ENCODE results near the gene BOLA2B. TPM values are rescaled to one million over a fixed set of nuclear protein-coding genes. Genes with fewer than 3 reads are reported as not detected.
"Not testable (repeated sequence)": the region's sequence is repeated elsewhere in the genome, so short reads cannot be mapped to it uniquely, and the experiment has no call there.

BOLA2B gene
- polyA plus RNA-seq (ENCODE audit: insufficient read length in 4 of 4) = 10 to 100 TPM; 19.2 to 34.5 (median 23.0) TPM

DNA sequence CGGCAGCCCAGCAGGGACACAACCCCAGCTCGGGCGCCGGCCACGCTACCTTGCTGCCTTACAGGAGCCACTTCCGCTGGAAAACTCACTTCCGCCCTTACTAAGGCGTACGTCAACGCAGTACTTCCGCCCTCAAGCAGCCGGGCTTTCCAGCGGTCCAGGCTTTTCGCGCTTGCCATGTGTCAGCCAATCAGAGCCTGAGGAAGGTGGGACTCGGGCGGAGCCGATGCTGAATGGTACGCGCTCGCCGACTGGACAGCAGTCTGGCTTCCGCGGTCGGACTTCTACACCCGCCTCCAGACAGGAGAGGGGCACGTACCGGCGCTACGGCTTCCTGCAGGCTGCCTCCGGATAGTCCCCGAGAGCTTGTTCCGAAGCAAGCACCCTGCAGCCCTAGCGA, at the start of gene BOLA2B, which contains the start of gene SLX1A:
TSS of gene BOLA2B (minus strand) at position 52 of the 400 bp plus-strand sequence. CDS start 71 bp downstream, outside the sequence.
TSS of gene SLX1A (plus strand) at position 261 of the 400 bp plus-strand sequence. CDS start 210 bp downstream, outside the sequence.
- DNase-seq (ENCODE audit: low read depth in 4 of 4, low spot score in 3 of 4) = not testable (repeated sequence)

GRCh38 chr16:30217082-30217481, 23.6 kb upstream of the BOLA2B start:
- not testable (repeated sequence) for DNase-seq (ENCODE audit: low read depth in 4 of 4, low spot score in 3 of 4)

DNA sequence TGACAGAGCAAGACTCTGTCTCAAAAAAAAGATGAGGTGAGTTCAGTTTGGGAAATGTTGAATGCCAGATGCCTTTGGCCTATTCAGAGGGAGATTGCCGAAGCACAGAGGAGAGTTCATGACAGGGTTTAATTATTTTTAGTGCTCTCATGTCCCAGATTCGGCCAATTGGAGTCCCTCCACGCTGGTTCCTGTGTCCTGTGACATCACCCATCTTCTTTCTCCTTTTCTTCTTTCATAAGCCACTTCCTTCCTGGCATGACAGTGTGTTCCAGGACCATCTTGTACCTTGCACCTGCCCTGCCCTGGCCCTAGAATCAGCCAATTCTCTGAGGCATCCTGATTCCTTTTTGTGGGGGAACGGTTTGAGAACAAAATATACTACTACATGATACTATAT, 17.9 kb upstream of the BOLA2B start:
- DNase-seq (ENCODE audit: low read depth in 4 of 4, low spot score in 3 of 4) = not testable (repeated sequence)

- DNase-seq (ENCODE audit: low read depth in 4 of 4, low spot score in 3 of 4) = not testable (repeated sequence)
Measured at GRCh38 chr16:30209032-30209431, 15.6 kb upstream of the BOLA2B start.

- not testable (repeated sequence) for DNase-seq (ENCODE audit: low read depth in 4 of 4, low spot score in 3 of 4)
Measured at GRCh38 chr16:30207063-30207704, 13.7 kb upstream of the BOLA2B start.

GRCh38 chr16:30206252-30206651, 12.8 kb upstream of the BOLA2B start:
- DNase-seq (ENCODE audit: low read depth in 4 of 4, low spot score in 3 of 4) = not testable (repeated sequence)

DNA sequence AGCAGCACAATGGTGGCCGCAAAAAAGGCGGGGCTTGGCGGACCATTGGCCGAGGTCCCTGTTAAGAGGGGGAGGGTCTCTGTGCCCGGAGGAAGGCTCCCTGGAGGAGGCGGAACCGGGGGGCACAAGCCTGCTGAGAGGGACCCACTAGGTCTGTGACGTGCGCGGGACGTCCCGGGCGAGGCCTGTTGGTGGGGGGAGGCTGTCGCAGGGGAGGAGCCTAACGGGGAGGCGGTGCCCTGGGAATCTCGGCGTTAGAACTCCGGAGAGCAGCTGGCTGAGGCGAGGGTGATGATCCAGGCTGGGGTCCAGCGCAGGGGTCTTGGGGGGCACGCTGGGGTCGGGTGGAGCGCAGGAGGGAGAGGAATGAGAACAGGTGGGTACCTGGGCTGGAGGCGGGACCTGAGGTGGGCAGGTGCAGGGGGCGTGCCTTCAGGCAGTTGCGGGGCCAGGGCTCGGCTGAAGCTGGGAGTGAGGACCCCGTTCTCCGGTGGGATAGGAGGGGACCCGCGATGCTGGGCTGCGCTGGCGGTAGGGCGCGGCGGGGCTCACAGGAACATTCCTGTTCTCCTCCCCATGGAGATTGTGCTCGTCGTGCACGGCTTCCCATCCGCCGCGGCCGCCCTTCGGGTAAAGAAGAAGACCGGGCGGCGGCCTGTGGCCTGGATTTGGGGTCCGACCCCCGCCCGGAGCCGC, 12.2 kb upstream of the BOLA2B start:
- not testable (repeated sequence) for DNase-seq (ENCODE audit: low read depth in 4 of 4, low spot score in 3 of 4)

GRCh38 chr16:30199608-30200343, 6.3 kb upstream of the BOLA2B start:
- DNase-seq (ENCODE audit: low read depth in 4 of 4, low spot score in 3 of 4) = not testable (repeated sequence)

- not testable (repeated sequence) for DNase-seq (ENCODE audit: low read depth in 4 of 4, low spot score in 3 of 4)
Measured at GRCh38 chr16:30199049-30199448, 5.6 kb upstream of the BOLA2B start, which contains the start of gene SULT1A3. TSS of gene SULT1A3 (plus strand) at chr16:30199255. CDS start at chr16:30200729, 1,474 bp downstream.

GRCh38 chr16:30197001-30197400, 3.5 kb upstream of the BOLA2B start:
- DNase-seq (ENCODE audit: low read depth in 4 of 4, low spot score in 3 of 4) = not testable (repeated sequence)

GRCh38 chr16:30194172-30194925, 883 bp upstream of the BOLA2B start:
- DNase-seq (ENCODE audit: low read depth in 4 of 4, low spot score in 3 of 4) = not testable (repeated sequence)

DNA sequence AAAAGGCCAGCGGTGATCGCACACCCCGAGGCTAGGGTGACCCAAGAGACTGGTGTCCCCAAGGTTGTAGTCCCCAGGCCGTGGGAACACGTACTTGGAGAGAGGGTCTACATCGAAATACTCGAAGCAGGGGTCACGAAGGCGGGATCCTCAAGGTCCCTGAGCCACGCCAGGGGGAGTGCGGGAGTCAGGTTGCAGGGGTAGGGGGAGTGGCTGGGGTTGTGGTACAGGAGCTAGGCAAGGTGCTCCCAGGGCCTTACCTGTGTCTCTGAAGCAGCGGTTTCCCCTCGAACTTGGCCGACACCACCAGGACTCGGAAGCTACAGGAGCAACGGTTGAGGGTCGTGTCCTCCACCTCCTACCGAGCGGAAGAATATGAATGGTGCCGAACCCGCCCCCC, 368 bp downstream of the BOLA2B start:
- not testable (repeated sequence) for DNase-seq (ENCODE audit: low read depth in 4 of 4, low spot score in 3 of 4)

DNA sequence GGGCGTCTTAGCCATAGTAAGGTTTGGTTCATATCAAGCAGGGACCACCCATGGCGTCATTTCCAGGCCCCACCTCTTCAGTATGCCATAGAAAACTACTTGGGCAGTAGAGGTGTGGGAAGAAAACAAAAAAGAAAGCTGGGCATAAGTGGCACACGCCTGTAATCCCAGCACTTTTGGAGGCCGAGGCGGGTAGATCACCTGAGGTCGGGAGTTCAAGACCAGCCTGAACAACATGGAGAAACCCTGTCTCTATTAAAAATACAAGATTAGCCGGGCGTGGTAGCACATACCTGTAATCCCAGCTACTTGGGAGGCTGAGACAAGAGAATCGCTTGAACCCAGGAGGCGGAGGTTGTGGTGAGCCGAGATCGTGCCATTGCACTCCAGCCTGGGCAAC, 2.3 kb downstream of the BOLA2B start:
- not testable (repeated sequence) for DNase-seq (ENCODE audit: low read depth in 4 of 4, low spot score in 3 of 4)

DNA sequence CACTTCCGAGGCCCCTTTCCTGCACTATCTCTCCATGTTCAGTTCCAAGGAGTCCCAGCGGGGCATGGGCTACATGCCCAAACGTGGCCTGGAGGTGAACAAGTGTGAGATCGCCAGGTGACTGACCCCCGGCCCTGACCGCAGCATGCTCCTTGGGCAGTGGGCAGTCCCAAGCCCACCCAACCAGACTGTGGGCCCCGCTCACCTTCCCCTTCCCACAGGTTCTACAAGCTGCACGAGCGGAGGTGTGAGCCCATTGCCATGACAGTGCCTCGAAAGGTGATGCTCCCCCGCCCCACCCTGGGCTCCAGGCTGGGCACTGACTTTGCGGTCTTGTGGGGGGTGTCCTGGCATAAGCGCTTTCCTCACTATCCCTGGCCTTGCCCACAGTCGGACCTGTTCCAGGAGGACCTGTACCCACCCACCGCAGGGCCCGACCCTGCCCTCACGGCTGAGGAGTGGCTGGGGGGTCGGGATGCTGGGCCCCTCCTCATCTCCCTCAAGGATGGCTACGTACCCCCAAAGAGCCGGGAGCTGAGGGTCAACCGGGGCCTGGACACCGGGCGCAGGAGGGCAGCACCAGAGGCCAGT, 5.4 kb downstream of the BOLA2B start:
- DNase-seq (ENCODE audit: low read depth in 4 of 4, low spot score in 3 of 4) = no peak

GRCh38 chr16:30187556-30187865, 6.0 kb downstream of the BOLA2B start:
- DNase-seq (ENCODE audit: low read depth in 4 of 4, low spot score in 3 of 4) = no peak

DNA sequence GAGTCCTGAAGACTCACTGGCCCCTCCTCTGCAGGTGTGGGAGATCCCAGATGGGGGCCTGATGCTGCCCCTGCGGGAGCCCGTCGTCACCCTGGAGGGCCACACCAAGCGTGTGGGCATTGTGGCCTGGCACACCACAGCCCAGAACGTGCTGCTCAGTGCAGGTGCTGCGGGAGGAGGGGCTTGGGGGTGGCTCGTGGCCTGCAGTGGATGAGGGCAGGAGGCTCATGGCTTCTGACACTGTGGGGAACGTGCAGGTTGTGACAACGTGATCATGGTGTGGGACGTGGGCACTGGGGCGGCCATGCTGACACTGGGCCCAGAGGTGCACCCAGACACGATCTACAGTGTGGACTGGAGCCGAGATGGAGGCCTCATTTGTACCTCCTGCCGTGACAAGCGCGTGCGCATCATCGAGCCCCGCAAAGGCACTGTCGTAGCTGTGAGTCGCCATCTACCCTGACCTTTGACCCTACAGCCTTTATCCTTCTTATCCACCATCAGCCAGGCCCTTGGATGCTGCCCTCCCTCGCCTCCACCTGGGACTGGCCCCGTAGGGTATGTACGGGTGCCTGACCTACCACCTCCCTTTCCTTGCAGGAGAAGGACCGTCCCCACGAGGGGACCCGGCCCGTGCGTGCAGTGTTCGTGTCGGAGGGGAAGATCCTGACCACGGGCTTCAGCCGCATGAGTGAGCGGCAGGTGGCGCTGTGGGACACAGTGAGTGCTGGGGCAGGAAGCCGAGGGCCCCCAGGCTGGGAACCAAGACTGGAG, 6.5 kb downstream of the BOLA2B start:
- no peak for DNase-seq (ENCODE audit: low read depth in 4 of 4, low spot score in 3 of 4)

DNA sequence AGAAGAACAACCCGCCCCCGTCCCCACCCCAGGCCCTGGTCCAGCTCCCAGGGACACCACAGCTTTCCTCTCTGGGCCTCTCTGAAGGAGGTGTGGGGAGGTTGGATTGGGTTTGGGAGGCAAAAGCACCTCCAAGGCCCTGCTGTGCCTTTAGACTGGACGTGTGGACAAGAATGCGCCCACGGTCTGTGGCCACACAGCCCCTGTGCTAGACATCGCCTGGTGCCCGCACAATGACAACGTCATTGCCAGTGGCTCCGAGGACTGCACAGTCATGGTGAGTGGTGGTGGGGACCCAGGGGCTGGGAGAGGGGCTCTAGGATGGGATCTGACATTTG, 7.1 kb downstream of the BOLA2B start:
- DNase-seq (ENCODE audit: low read depth in 4 of 4, low spot score in 3 of 4) = no peak

GRCh38 chr16:30185683-30186421, 7.6 kb downstream of the BOLA2B start:
- DNase-seq (ENCODE audit: low read depth in 4 of 4, low spot score in 3 of 4) = no peak

All from right renal pelvis (tissue), 4 donors.